TTC549 (cell line): ENCODE measurements around the gene PHYHD1.

Experiments used
- FAIRE-seq: peaks from 2 replicates; lab custom pipeline; 2012; peaks lifted over from hg19 to GRCh38; lab: Jason Lieb, UNC

Gene PHYHD1

DNA sequence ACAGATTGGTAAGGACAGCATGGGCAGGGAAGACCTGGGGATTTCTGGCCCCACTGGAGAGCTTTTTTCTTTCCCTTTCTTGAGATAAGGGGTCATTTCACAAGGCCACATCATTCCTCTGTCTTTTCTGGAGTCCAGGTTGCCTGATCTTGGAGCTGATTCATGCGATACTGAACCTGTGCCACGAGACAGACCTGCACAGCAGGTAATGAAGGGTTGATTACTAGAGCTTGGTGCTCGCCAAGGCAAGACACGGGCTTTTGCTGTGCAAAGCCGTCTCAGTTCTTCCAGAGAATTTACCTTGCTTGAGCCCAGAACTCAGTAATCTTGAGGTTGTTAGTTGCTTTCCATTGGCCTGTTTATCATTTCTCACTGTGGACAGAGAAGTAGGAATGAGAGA lies 65.9 kb downstream of the PHYHD1 start:
- FAIRE-seq = no peak

DNA sequence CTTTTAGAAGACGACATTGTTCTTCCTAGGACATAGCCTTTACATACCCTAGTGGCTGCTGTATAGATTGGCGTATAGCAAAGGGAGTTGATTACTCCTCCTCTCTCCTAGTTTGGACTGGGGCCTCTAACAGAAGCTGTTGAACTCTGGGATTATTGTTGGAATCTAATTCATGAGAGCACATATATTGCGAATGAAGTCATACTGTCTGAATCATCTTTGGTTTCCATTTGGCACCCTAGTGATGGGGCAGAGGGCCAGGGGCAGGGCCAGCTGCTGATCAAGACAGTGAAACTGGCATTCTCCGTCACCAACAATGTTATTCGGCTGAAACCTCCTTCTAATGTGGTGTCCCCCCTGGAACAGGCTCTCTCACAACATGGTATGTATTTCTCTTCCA lies 67.0 kb downstream of the PHYHD1 start:
- no peak for FAIRE-seq
